Tongue (tissue), 3 donors: Measurements from ENCODE around the gene MND1. TPM values are rescaled to one million over a fixed set of nuclear protein-coding genes. Genes with fewer than 3 reads are reported as not detected.
"Not testable (repeated sequence)": the region's sequence is repeated elsewhere in the genome, so short reads cannot be mapped to it uniquely, and the experiment has no call there.

Experiments
- DNase-seq: peaks from one replicate; pipeline ENCODE4 v3.0.0-alpha.2; 2015
- small RNA-seq: library from RNA; depleted of rRNA; stranded (forward); fragments of <200 nt; gene quantifications from one replicate; pipeline ENCODE3, GENCODE V24; 2014; ENCODE audit warnings: low replicate concordance
- total RNA-seq: library from RNA; depleted of rRNA; stranded (reverse); fragments of >200 nt; gene quantifications from one replicate; pipeline ENCODE4 v1.2.3, GENCODE V29; 2014

MND1 gene
- total RNA-seq, 1 donor from 2014 or later, result 7.2 TPM

DNA sequence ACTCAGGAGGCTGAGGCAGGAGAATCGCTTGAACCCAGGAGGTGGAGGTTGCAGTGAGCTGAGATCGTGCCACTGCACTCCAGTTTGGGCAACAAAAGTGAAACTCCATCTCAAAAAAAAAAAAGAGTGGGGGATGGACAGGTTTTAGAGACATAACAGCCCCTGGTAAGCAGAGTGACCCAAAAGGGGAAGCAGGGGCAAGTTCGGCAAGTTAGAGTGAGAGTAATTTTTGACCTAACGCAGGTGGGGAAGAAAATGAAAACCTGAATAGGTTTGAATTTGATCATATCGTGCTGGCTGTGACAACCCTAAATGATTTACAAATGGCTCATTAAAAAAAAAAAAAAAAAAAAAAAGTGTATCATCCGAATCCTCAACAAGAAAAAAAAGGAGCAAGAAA is 96.0 kb downstream of the MND1 start:
- DNase-seq, result no peak

GRCh38 chr4:153447175-153447905 is 102.9 kb downstream of the MND1 start:
- peak; percentile 71 for DNase-seq

GRCh38 chr4:153448003-153448731 is 103.7 kb downstream of the MND1 start:
- DNase-seq, result peak; percentile 81

GRCh38 chr4:153449338-153449737 is 104.8 kb downstream of the MND1 start:
- no peak for DNase-seq

- no peak for DNase-seq
Measured at GRCh38 chr4:153450544-153450917, 106.0 kb downstream of the MND1 start.

- DNase-seq, result not testable (repeated sequence)
Measured at GRCh38 chr4:153451145-153451544, 106.7 kb downstream of the MND1 start.

DNA sequence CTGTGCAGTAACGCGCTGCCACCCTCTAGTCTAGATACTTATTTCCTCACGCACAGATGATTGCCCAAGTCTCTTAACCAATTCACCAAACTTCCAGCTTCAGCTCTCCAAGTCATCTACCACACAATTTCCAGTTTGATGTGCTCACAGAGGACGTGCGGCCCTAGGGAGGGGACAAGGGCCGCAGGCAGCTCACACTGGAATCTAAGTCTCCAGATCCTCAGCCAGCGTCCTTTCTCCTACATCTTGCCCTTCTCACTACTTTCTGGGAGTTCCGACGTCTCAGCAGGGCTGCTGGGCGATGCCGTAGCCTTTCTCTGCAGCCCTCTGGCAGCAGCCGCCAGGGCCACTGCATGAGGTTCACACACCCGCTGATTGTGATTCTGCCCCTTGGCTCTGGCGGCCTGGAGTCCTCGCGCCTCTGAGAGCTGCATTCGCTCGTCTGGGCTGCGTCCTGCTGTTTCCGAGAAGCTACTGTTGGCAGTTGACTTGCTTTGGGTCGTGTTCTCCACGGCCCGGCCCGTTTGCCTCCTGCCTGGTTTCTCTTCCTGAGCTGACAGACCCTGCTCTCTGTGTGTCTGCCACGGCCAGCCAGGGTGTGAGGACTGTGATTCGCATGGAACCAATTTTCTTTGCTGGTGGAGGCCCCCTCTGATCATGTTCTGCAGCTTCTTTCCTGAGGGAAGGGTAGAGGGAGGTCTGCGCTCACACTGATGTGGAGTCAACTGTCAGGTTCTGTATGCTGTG is 107.6 kb downstream of the MND1 start:
- no peak for DNase-seq

DNA sequence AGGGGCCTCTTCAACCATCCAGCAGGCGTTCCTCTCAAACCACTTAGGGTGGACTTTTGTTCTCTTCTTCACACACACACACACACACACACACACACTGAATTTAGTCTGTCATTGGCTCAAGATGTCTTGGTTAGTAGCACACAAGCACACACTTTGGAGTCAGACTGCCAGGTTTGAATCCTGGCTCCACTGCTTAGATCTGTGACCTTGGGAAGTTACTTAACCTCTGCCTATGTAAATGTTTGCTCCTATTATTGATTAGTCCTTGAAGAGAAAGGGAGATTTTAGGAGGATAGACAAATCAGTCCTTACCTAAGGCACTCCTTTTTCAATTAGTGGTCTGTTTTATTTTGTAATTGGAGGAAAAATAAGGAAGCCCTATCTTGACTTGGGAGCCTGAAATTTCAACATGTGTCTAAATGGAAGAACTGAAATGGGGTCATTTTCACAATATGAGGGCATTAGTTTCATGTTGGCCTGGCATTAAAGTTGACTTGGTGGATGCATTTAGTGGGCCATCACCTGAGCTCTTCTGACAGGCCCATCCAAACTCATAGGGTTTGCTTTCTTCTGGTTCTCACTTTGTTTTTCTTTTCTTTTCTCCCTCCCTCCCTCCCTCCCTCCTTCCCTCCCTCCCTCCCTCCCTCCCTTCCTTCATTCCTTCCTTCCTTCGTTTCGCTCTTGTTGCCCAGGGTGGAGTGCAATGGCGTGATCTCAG is 108.3 kb downstream of the MND1 start:
- DNase-seq, result peak; percentile 27

DNA sequence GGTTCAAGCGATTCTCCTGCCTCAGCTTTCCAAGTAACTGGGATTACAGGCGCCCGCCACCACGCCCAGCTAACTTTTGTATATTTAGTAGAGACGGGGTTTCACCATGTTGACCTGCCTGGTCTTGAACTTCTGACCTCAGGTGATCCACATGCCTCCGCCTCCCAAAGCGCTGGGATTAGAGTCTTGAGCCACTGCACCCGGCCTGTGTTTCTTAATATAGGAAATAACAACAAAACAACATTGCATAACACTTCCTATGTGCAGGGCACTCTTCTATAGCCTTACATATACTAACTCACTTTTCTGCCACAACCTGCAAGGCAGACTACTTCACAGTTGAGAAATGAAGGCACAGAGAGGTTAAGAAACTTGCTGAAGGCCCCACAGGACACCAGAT is 108.9 kb downstream of the MND1 start:
- DNase-seq, result no peak

- no peak for DNase-seq
Measured at GRCh38 chr4:153458969-153459368, 114.5 kb downstream of the MND1 start.

GRCh38 chr4:153461549-153461948 is 117.1 kb downstream of the MND1 start:
- not testable (repeated sequence) for DNase-seq

- DNase-seq, result peak; percentile 77
Measured at GRCh38 chr4:153464068-153464467, 119.6 kb downstream of the MND1 start.

Small RNA genes lying within 50 kb of the gene (small RNA-seq; reads per million reads assigned to genes)
- gene RN7SL419P, result not detected

Other genes with a start within 250 kb of the MND1 start
- gene TRIM2, start 140.2 kb upstream of the MND1 start, total RNA-seq, result 56.7 TPM
- gene TMEM131L, start 121.7 kb downstream of the MND1 start, total RNA-seq, result 71.5 TPM